ENCODE measurements around the gene MBTPS2. TPM values are rescaled to one million over a fixed set of nuclear protein-coding genes. Genes with fewer than 3 reads are reported as not detected.

The MBTPS2 gene
- total and polyA plus RNA-seq, 2 donors from 2014 or later = 4.9 to 13.4 TPM

DNA sequence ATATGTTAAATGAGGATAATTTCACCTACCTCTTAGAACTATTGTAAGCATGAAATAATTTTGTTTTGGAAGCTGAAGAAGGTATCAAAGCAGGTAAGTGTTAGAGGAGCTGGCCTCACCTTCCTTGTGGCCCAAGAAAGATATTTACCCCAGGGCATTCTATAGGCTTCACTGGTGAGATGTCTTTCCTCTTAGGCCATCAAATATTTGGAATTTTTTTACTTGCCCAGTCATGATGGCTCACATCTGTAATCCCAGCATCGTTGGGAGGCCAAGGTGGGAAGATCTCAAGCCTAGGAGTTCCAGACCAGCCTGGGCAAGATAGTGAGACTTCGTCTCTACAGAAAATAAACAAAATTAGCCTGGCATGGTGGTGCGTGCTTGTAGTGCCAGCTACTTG lies 95.0 kb downstream of the MBTPS2 start:
- Histone ChIP-seq H3K27me3 (ENCODE audit: control insufficient read depth, insufficient read depth, low read length) (no peaks in the 10 kb centered on the region), H3K27ac (ENCODE audit: low read depth in 2 of 2, low read length in 2 of 2) (no peak overlapping the region), H3K4me3 (ENCODE audit: low read length in 3 of 3) (no peak overlapping the region), H3K9ac (ENCODE audit: low read length in 3 of 3) (no peak overlapping the region), H3K9me3 (ENCODE audit: control insufficient read depth in 2 of 3, insufficient read depth in 1 of 3, low read length in 3 of 3) (no peaks in the 10 kb centered on the region), H3K4me1 (ENCODE audit: control insufficient read depth in 2 of 3, insufficient read depth in 2 of 3, low read depth in 1 of 3, low read length in 3 of 3) (no peaks in the 10 kb centered on the region), H3K36me3 (ENCODE audit: control insufficient read depth in 2 of 3, insufficient read depth in 3 of 3, low read length in 3 of 3) (no peaks in the 10 kb centered on the region)
- FAIRE-seq (no peak), DNase-seq (no peak)
- TF ChIP-seq, protein P1, sequence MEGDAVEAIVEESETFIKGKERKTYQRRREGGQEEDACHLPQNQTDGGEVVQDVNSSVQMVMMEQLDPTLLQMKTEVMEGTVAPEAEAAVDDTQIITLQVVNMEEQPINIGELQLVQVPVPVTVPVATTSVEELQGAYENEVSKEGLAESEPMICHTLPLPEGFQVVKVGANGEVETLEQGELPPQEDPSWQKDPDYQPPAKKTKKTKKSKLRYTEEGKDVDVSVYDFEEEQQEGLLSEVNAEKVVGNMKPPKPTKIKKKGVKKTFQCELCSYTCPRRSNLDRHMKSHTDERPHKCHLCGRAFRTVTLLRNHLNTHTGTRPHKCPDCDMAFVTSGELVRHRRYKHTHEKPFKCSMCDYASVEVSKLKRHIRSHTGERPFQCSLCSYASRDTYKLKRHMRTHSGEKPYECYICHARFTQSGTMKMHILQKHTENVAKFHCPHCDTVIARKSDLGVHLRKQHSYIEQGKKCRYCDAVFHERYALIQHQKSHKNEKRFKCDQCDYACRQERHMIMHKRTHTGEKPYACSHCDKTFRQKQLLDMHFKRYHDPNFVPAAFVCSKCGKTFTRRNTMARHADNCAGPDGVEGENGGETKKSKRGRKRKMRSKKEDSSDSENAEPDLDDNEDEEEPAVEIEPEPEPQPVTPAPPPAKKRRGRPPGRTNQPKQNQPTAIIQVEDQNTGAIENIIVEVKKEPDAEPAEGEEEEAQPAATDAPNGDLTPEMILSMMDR (IDR thresholded peaks at IDR 0.05; ENCODE audit: borderline replicate concordance, extremely low read depth, insufficient read depth) = no peak
- intact Hi-C loops (cut with DNase I) = no loop called here

Other genes starting within 250 kb of the MBTPS2 start
- 0.09 TPM for gene KLHL34, start 181.3 kb upstream of the MBTPS2 start, total RNA-seq
- not detected for gene KLHL34, start 181.3 kb upstream of the MBTPS2 start, polyA plus RNA-seq (ENCODE audit: insufficient read depth, low read depth, low replicate concordance)
- gene SMPX, start 81.5 kb upstream of the MBTPS2 start, total RNA-seq = not detected
- not detected for gene SMPX, start 81.5 kb upstream of the MBTPS2 start, polyA plus RNA-seq (ENCODE audit: insufficient read depth, low read depth, low replicate concordance)
- gene YY2, start 16.4 kb downstream of the MBTPS2 start, total RNA-seq = 2.3 TPM
- gene YY2, start 16.4 kb downstream of the MBTPS2 start, polyA plus RNA-seq (ENCODE audit: insufficient read depth, low read depth, low replicate concordance) = 0.58 TPM
- gene SMS, start 101.1 kb downstream of the MBTPS2 start, total RNA-seq = 73.6 TPM
- gene SMS, start 101.1 kb downstream of the MBTPS2 start, polyA plus RNA-seq (ENCODE audit: insufficient read depth, low read depth, low replicate concordance) = 147 TPM
- gene PHEX, start 192.7 kb downstream of the MBTPS2 start, total RNA-seq = 0.25 TPM
- 0.19 TPM for gene PHEX, start 192.7 kb downstream of the MBTPS2 start, polyA plus RNA-seq (ENCODE audit: insufficient read depth, low read depth, low replicate concordance)

Data from kidney (tissue), 14 donors.